Stimulated activated CD4-positive, alpha-beta T cell treated with anti-CD3 and anti-CD28 coated beads, Interleukin-12 subunit alpha, Interleukin-12 subunit beta, amount 100 ng/mL, for 4 hours (primary cell): ENCODE data around the gene MRPL48.
"Not testable (repeated sequence)": the region's sequence is repeated elsewhere in the genome, so short reads cannot be mapped to it uniquely, and the experiment has no call there.

ENCODE experiments used
- DNase-seq: peaks from one replicate; pipeline ENCODE4 v3.0.0-alpha.2; 2020

MRPL48 gene

GRCh38 chr11:73851046-73851764 is 63.5 kb downstream of the MRPL48 start:
- DNase-seq: no peak

- DNase-seq: no peak
Observed at GRCh38 chr11:73852049-73852448, 64.4 kb downstream of the MRPL48 start.

GRCh38 chr11:73854680-73855079 is 67.0 kb downstream of the MRPL48 start:
- no peak for DNase-seq

- DNase-seq: no peak
Observed at GRCh38 chr11:73856031-73856567, 68.4 kb downstream of the MRPL48 start.

- DNase-seq: no peak
Observed at GRCh38 chr11:73859671-73860070, 72.0 kb downstream of the MRPL48 start.

- no peak for DNase-seq
Observed at GRCh38 chr11:73860202-73860601, 72.5 kb downstream of the MRPL48 start.

GRCh38 chr11:73862986-73863385 is 75.3 kb downstream of the MRPL48 start:
- DNase-seq: no peak

- no peak for DNase-seq
Observed at GRCh38 chr11:73866095-73866579, 78.5 kb downstream of the MRPL48 start.

- no peak for DNase-seq
Observed at GRCh38 chr11:73866586-73866996, 78.9 kb downstream of the MRPL48 start.

- no peak for DNase-seq
Observed at GRCh38 chr11:73869332-73869949, 81.8 kb downstream of the MRPL48 start.

- DNase-seq: no peak
Observed at GRCh38 chr11:73870261-73870660, 82.6 kb downstream of the MRPL48 start.

- DNase-seq: no peak
Observed at GRCh38 chr11:73872749-73873357, 85.2 kb downstream of the MRPL48 start.

- no peak for DNase-seq
Observed at GRCh38 chr11:73875380-73875779, 87.7 kb downstream of the MRPL48 start.

- peak; percentile 11 for DNase-seq
Observed at GRCh38 chr11:73875840-73876239, 88.2 kb downstream of the MRPL48 start.

- DNase-seq: peak; percentile 89
Observed at GRCh38 chr11:73876424-73877310, 89.0 kb downstream of the MRPL48 start, which contains the start of the genes COA4 and PAAF1. TSS of gene COA4 (minus strand) at chr11:73876846. CDS start at chr11:73873378, 3,468 bp downstream. TSS of gene PAAF1 (plus strand) at chr11:73876999. CDS start at chr11:73877022, 23 bp downstream.

- DNase-seq: no peak
Observed at GRCh38 chr11:73878771-73879170, 91.1 kb downstream of the MRPL48 start.

- not testable (repeated sequence) for DNase-seq
Observed at GRCh38 chr11:73880449-73880848, 92.8 kb downstream of the MRPL48 start.

- no peak for DNase-seq
Observed at GRCh38 chr11:73883856-73884255, 96.2 kb downstream of the MRPL48 start.

GRCh38 chr11:73888244-73888643 is 100.6 kb downstream of the MRPL48 start:
- DNase-seq: no peak

GRCh38 chr11:73889019-73889418 is 101.3 kb downstream of the MRPL48 start:
- DNase-seq: no peak

- DNase-seq: no peak
Observed at GRCh38 chr11:73889536-73889935, 101.9 kb downstream of the MRPL48 start.

- DNase-seq: no peak
Observed at GRCh38 chr11:73893041-73893440, 105.4 kb downstream of the MRPL48 start.
